AG04449 (cell line): ENCODE results near the gene ABCA7.

Experiments
- CTCF ChIA-PET: fragments of 350-600 bp; formaldehyde crosslinking; extraction: SDS; loops from one replicate; lab custom pipeline; 2021; ENCODE audit warnings: antibody characterized with exemption; lab: Yijun Ruan, JAX
- POLR2A ChIA-PET: fragments of 400-600, 350-600 bp; formaldehyde crosslinking; extraction: SDS; loops from one replicate; lab custom pipeline; 2020; ENCODE audit warnings: antibody characterized with exemption, inconsistent platforms; lab: Yijun Ruan, JAX
- DNase-seq: peaks from one replicate; pipeline ENCODE4 v3.0.0-alpha.2; 2010; ENCODE audit warnings: low read depth, low spot score
- H3K4me3 ChIP-seq: 2 replicates; pipeline ENCODE4 v1.5.1; 2011; ENCODE audit warnings: low read depth, mild to moderate bottlenecking, control low read depth, low read length
- CTCF ChIP-seq: IDR thresholded peaks from one replicate; pipeline ENCODE4 v1.5.1; 2011; ENCODE audit warnings: mild to moderate bottlenecking, moderate library complexity, low read length, control low read depth, inconsistent platforms; ENCODE audit not compliant: insufficient read depth; ENCODE audit errors: missing control alignments

Gene ABCA7

GRCh38 chr19:1106841-1107660 is 67.1 kb downstream of the ABCA7 start:
- H3K4me3 ChIP-seq, result no peak overlapping the region
- no peak for DNase-seq
- no peak for TF ChIP-seq CTCF
- CTCF ChIA-PET, result interaction anchor here (1.3 to 2.4 kb wide), 2 partner anchors 87 to 133 kb away, joined by 4 to 10 read pairs; no protein-coding TSS in a partner anchor
- POLR2A ChIA-PET, result interaction anchor here (0.8 kb wide), 1 partner anchor 22 kb away, joined by 3 read pairs; no protein-coding TSS in a partner anchor

GRCh38 chr19:1107661-1108261 is 67.9 kb downstream of the ABCA7 start:
- POLR2A ChIA-PET, result no interaction called here
- TF ChIP-seq CTCF, result no peak
- CTCF ChIA-PET, result interaction anchor here (2.4 kb wide), 1 partner anchor 87 kb away, joined by 10 read pairs; no protein-coding TSS in a partner anchor

DNA sequence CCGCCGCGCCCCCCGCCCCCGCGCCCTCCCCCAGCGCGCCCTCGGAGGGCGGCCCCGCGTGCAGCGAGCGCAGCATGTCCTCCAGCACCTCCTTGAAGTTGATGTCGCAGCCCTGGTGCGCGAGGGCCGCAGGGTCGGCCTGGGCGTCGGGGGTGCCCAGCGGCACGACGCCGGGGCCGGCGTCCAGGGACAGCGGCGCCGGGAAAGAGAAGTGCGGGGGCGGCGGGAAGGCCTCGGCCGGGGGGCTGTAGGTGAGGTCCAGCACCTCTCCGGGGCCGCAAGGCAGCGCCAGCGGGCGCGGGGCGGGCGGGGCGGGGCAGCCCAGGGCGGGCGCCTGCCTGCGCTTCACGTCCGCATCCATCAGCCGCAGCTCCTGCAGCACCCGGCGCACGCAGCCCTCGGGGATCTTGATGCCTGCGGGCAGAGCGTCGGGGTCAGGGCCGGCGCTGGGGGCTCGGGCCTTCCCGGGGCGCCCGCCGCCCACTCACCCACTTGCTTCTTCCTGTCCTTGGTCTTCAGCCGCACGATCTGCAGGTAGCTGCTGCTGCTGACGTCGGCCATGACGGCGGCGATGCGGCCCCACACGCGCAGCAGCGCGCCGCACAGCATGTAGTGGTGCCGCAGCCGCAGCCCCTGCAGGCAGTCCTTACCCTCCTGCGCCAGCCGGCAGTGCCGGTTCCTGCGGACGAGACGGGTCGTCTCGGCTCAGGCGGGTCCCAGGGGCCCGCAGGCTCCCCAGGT is 68.6 kb downstream of the ABCA7 start:
- TF ChIP-seq CTCF, result no peak
- POLR2A ChIA-PET, result no interaction called here
- CTCF ChIA-PET, result interaction anchor here (2.4 kb wide), 1 partner anchor 86 kb away, joined by 10 read pairs; no protein-coding TSS in a partner anchor
- H3K4me3 ChIP-seq, result no peak overlapping the region
- no peak for DNase-seq

More at GRCh38 chr19:1107661-1108261, 67.9 kb downstream of the ABCA7 start:
- H3K4me3 ChIP-seq, result no peak overlapping the region
- no peak for DNase-seq

DNA sequence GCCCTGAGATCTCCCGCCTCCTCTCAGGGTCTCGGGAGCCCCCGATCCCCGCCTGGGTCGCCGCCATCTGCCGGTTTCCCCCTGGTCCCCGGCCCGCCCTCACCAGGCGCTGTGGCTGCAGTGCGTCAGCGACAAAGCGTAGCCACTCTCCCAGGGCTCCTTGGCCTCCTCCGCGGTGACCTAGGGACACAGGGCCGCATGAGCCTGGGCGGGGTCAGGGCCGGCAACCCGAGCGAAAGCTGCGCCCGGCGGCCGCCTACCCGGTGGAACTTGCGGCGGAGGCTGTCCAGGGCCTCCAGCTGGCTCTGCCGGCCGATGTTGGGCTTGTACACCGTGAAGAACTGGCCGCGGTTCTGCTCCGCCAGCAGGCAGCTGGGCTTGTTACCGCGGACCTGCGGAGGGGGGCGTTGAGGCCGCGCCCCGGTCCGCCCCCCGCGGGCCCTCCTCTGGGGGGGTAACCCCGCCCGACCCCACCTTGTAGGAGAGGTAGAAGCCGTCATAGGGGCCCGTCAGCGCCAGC is 69.2 kb downstream of the ABCA7 start:
- CTCF ChIA-PET, result interaction anchor here (2.4 kb wide), 1 partner anchor 85 kb away, joined by 10 read pairs; no protein-coding TSS in a partner anchor

More for the DNA sequence above, 69.2 kb downstream of the ABCA7 start:
- no peak overlapping the region for H3K4me3 ChIP-seq
- no peak for TF ChIP-seq CTCF
- POLR2A ChIA-PET, result no interaction called here
- DNase-seq, result no peak
